Small intestine (tissue), 7 donors: ENCODE data around the gene BCAS3. TPM values are rescaled to one million over a fixed set of nuclear protein-coding genes. Genes with fewer than 3 reads are reported as not detected.
A peak's percentile ranks its signal among the peaks of the same experiment; 100 is the strongest.

Experiments used
- DNase-seq, 2 donors: peaks; one replicate each; pipeline versions ENCODE4 v3.0.0 to v3.0.0-alpha.2; 2013
- FAIRE-seq: peaks from 2 replicates; lab custom pipeline; 2012; peaks lifted over from hg19 to GRCh38; lab: Jason Lieb, UNC
- H3K27ac ChIP-seq, 3 donors: one replicate each; pipeline ENCODE4 v1.5.1; 2013; ENCODE audit warnings: low read length in 2 of 3, mild to moderate bottlenecking in 2 of 3, control low read depth in 1 of 3, inconsistent platforms in 1 of 3, low read depth in 1 of 3, moderate library complexity in 1 of 3
- H3K27me3 ChIP-seq, 3 donors: one replicate each; pipeline ENCODE4 v1.6.1; 2013; ENCODE audit warnings: low read length in 3 of 3, inconsistent platforms in 1 of 3; ENCODE audit not compliant: control insufficient read depth in 3 of 3, insufficient read depth in 3 of 3
- H3K36me3 ChIP-seq, 3 donors: one replicate each; pipeline ENCODE4 v1.6.1; 2013; ENCODE audit warnings: low read length in 3 of 3, inconsistent platforms in 1 of 3, low read depth in 1 of 3, mild to moderate bottlenecking in 1 of 3, moderate library complexity in 1 of 3; ENCODE audit not compliant: control insufficient read depth in 3 of 3, insufficient read depth in 2 of 3
- H3K4me1 ChIP-seq, 3 donors: one replicate each; pipeline ENCODE4 v1.6.1; 2013; ENCODE audit warnings: low read length in 2 of 3, inconsistent platforms in 1 of 3, low read depth in 1 of 3, mild to moderate bottlenecking in 1 of 3, moderate library complexity in 1 of 3; ENCODE audit not compliant: control insufficient read depth in 3 of 3, insufficient read depth in 2 of 3
- H3K4me3 ChIP-seq, 3 donors: one replicate each; pipeline ENCODE4 v1.5.1; 2013; ENCODE audit warnings: low read length in 3 of 3, control low read depth in 1 of 3, inconsistent platforms in 1 of 3, low read depth in 1 of 3, mild to moderate bottlenecking in 1 of 3, moderate library complexity in 1 of 3
- H3K9me3 ChIP-seq, 2 donors: one replicate each; pipeline ENCODE4 v1.6.1; 2013; ENCODE audit warnings: low read depth in 1 of 2, low read length in 1 of 2; ENCODE audit not compliant: control insufficient read depth in 2 of 2, insufficient read depth in 1 of 2
- WGBS, 3 donors: extraction: QIAGEN DNeasy Blood & Tissue Kit; methylation state at CpG; one replicate each; pipeline ENCODE4 v1.1.7; 2013; 5-methylcytosine and 5-hydroxymethylcytosine counted together
- polyA plus RNA-seq, 4 donors: library from polyadenylated mRNA; stranded (reverse) in 3 of 4; unstranded in 1 of 4; fragments of 200-250 nt in 3 of 4; fragments of 120-200 nt in 1 of 4; gene quantifications; one replicate each; pipeline versions ENCODE4 v1.2.1 to v1.2.3, GENCODE V29; 2013
- donor health status: healthy with polysubstance abuse.
- donor health status: control.
- donor health status: control.
- donor health status: Bipolar disorder and iron deficiency.
- donor health status: healthy.

The BCAS3 gene
- polyA plus RNA-seq, 4 donors: 4.4 to 10.5 (median 4.8) TPM

GRCh38 chr17:60743282-60743681 is 65.6 kb downstream of the BCAS3 start:
- Histone ChIP-seq H3K9me3 (no peaks in the 10 kb centered on the region), H3K27me3 (no peaks in the 10 kb centered on the region), H3K27ac (no peak overlapping the region), H3K4me1 (no peaks in the 10 kb centered on the region), H3K36me3 (no peaks in the 10 kb centered on the region), H3K4me3 (no peak overlapping the region)
- WGBS, 3 donors: 82 to 96% (median 92%) methylated on average over 1 of the region's 1 CpG
- no peak for FAIRE-seq
- DNase-seq: no peak

GRCh38 chr17:60743799-60744198 is 66.1 kb downstream of the BCAS3 start:
- peak in 1 of 2 donors; percentile 16 for DNase-seq
- 9 to 33% (median 28%) methylated on average over 5 of the region's 5 CpGs for WGBS, 3 donors
- H3K27ac ChIP-seq: peak overlapping the region in 1 of 3 donors; percentile 60

GRCh38 chr17:60744355-60744966 is 66.8 kb downstream of the BCAS3 start:
- H3K27ac ChIP-seq: no peak overlapping the region

More at GRCh38 chr17:60743799-60744198, 66.1 kb downstream of the BCAS3 start:
- Histone ChIP-seq H3K36me3 (no peaks in the 10 kb centered on the region), H3K4me1 (no peaks in the 10 kb centered on the region), H3K27me3 (no peaks in the 10 kb centered on the region), H3K9me3 (no peaks in the 10 kb centered on the region), H3K4me3 (no peak overlapping the region)
- FAIRE-seq: no peak

GRCh38 chr17:60745544-60745943 is 67.9 kb downstream of the BCAS3 start:
- H3K27ac ChIP-seq: no peak overlapping the region
- no peak overlapping the region for H3K4me3 ChIP-seq
- H3K36me3 ChIP-seq: no peaks in the 10 kb centered on the region
- no peak for DNase-seq
- FAIRE-seq: no peak
- H3K4me1 ChIP-seq: no peaks in the 10 kb centered on the region
- no peaks in the 10 kb centered on the region for H3K27me3 ChIP-seq
- 49 to 66% (median 57%) methylated on average over 2 of the region's 2 CpGs for WGBS, 3 donors
- H3K9me3 ChIP-seq: no peaks in the 10 kb centered on the region

More at GRCh38 chr17:60744355-60744966, 66.8 kb downstream of the BCAS3 start:
- Histone ChIP-seq H3K4me3 (no peak overlapping the region), H3K4me1 (no peaks in the 10 kb centered on the region), H3K36me3 (no peaks in the 10 kb centered on the region), H3K9me3 (no peaks in the 10 kb centered on the region), H3K27me3 (no peaks in the 10 kb centered on the region)
- DNase-seq: no peak
- WGBS, 3 donors: 29 to 46% (median 45%) methylated on average over 3 of the region's 3 CpGs
- FAIRE-seq: no peak

GRCh38 chr17:60747069-60747808 is 69.6 kb downstream of the BCAS3 start:
- DNase-seq: no peak
- H3K4me3 ChIP-seq: no peak overlapping the region
- FAIRE-seq: no peak
- H3K27me3 ChIP-seq: no peaks in the 10 kb centered on the region
- H3K9me3 ChIP-seq: no peaks in the 10 kb centered on the region
- no peaks in the 10 kb centered on the region for H3K36me3 ChIP-seq
- no peaks in the 10 kb centered on the region for H3K4me1 ChIP-seq
- H3K27ac ChIP-seq: no peak overlapping the region
- whole genome bisulfite sequencing, 3 donors: 83 to 92% (median 86%) methylated on average over 5 of the region's 5 CpGs

GRCh38 chr17:60748204-60748603 is 70.6 kb downstream of the BCAS3 start:
- FAIRE-seq: no peak
- Histone ChIP-seq H3K27ac (no peak overlapping the region), H3K4me3 (no peak overlapping the region), H3K36me3 (no peaks in the 10 kb centered on the region), H3K9me3 (no peaks in the 10 kb centered on the region), H3K27me3 (no peaks in the 10 kb centered on the region), H3K4me1 (no peaks in the 10 kb centered on the region)
- WGBS, 3 donors: 87 to 98% (median 94%) methylated on average over 2 of the region's 2 CpGs
- DNase-seq: no peak

GRCh38 chr17:60749050-60749449 is 71.4 kb downstream of the BCAS3 start:
- FAIRE-seq (no peak), DNase-seq (no peak)
- no peaks in the 10 kb centered on the region for H3K27me3 ChIP-seq
- H3K27ac ChIP-seq: no peak overlapping the region
- H3K4me1 ChIP-seq: no peaks in the 10 kb centered on the region
- no peaks in the 10 kb centered on the region for H3K9me3 ChIP-seq
- no peak overlapping the region for H3K4me3 ChIP-seq
- 88 to 94% (median 89%) methylated on average over 4 of the region's 4 CpGs for WGBS, 3 donors
- no peaks in the 10 kb centered on the region for H3K36me3 ChIP-seq

GRCh38 chr17:60749708-60750107 is 72.1 kb downstream of the BCAS3 start:
- FAIRE-seq: no peak
- 93 to 94% (median 94%) methylated on average over 5 of the region's 5 CpGs for WGBS, 3 donors

More at GRCh38 chr17:60749708-60750107, 72.1 kb downstream of the BCAS3 start:
- Histone ChIP-seq H3K27ac (no peak overlapping the region), H3K9me3 (no peaks in the 10 kb centered on the region), H3K4me1 (no peaks in the 10 kb centered on the region), H3K27me3 (no peaks in the 10 kb centered on the region), H3K36me3 (peaks cover 0 to 2% (median 0%) of the 10 kb centered on the region in 3 donors), H3K4me3 (no peak overlapping the region)
- DNase-seq: no peak
